ENCODE data around the gene BICDL2.

BICDL2 gene

DNA sequence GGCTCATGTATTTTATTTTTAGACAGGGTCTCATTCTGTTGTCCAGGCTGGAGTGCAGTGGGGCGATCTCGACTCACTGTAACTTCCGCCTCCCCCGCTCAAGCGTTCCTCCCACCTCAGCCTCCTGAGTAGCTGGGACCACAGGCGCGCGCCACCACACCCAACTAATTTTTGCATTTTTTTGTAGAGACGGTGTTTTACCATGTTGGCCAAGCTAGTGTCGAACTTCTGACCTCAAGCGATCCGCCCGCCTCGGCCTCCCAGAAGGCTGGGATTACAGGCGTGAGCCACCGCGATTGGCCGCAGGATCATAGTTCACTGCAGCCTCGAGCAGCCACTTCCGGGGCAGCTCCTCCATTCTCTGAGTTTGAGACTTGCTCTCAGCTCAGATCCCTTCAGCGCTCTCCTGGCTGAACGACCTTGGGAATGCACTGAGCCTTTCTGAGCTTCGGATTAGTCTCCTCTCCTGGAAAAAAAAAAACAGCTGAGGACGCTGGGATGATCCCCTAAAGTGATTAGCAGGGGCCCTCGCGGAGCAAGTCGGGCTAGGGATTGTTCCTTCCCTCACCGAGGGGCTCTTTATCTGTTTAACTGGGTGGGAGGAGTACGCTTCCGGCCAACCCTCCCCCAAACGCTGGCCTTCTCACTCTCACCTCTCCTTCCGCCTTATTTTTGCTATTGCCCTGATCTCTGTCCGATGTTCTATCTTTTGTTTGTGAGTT is 55.4 kb downstream of the BICDL2 start:
- TF ChIP-seq POU2F2 (IDR thresholded peaks at IDR 0.05; ENCODE audit: low read depth, low read length) (no peak), POLR2AphosphoS5 (IDR thresholded peaks at IDR 0.05; ENCODE audit: low read depth, low read length) (no peak), PAX5 (IDR thresholded peaks at IDR 0.05; ENCODE audit: insufficient read depth, low read length, severe bottlenecking) (no peak), SPI1 (IDR thresholded peaks at IDR 0.05; ENCODE audit: low read depth, low read length) (no peak), POLR2A (IDR thresholded peaks at IDR 0.05; ENCODE audit: low read depth, low read length) (no peak), TAF1 (IDR thresholded peaks at IDR 0.05; ENCODE audit: low read depth, low read length) (no peak)
- DNase-seq (ENCODE audit: insufficient read length, low spot score) (no peak), FAIRE-seq (no peak)

DNA sequence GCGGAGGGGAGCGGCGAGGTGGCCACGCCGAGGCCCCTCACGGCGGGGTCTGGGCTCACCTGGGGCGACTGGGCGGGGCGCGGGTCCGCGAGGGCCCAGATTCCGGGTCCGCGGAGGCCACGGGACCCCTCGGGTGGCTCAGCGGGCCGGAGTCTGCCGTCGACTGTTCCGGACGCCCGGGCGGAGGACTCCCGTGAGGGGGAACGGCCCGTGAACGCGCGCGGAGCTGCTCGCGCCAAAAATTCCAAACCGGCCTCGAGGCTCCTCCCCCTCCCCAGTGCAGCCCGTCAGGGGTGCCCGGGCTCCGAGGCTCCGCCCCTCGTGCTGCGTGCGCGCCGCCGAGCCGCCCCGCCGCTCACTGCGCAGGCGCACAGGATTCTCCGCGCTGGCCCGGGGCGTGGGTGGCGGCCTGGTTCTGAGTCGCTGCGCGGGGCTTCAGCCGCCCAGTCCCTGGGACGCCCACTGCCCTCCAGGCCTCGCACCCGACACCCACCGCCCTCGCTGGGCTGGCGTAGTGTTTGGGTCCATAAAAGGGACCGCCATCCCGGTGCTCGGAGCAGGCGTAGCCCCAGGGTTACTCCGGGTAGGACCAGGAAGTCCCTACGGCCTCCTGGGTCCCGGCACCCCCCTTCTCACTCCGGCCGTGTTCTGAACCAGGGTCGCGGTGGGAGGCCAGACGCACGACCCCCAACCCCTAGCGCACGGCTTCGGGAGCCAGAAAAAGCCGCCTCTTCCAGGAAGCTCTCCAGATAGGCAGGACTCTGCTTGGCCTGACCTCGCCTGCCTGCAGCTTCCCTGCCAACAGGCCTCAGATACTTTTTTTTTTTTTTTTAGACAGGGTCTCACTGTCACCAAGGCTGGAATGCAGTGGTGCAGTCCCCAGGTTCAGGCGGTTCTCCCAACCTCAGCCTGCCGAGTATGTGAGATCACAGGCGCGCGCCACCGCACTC is 56.2 kb downstream of the BICDL2 start, which contains the start of gene PKMYT1:
PKMYT1 (minus strand) TSS at position 220 of the 950 bp plus-strand sequence. CDS start 789 bp downstream, outside the sequence.
- peak; percentile 81 for TF ChIP-seq POLR2A (IDR thresholded peaks at IDR 0.05; ENCODE audit: low read depth, low read length)
- TF ChIP-seq PAX5 (IDR thresholded peaks at IDR 0.05; ENCODE audit: insufficient read depth, low read length, severe bottlenecking) = no peak
- TF ChIP-seq TAF1 (IDR thresholded peaks at IDR 0.05; ENCODE audit: low read depth, low read length) = peak; percentile 56; the same call in 1 of the 2 replicates
- peak; percentile 79; the same call in 1 of the 2 replicates for TF ChIP-seq POLR2AphosphoS5 (IDR thresholded peaks at IDR 0.05; ENCODE audit: low read depth, low read length)
- no peak for TF ChIP-seq SPI1 (IDR thresholded peaks at IDR 0.05; ENCODE audit: low read depth, low read length)
- TF ChIP-seq POU2F2 (IDR thresholded peaks at IDR 0.05; ENCODE audit: low read depth, low read length) = no peak
- FAIRE-seq = peak; percentile 98
- DNase-seq (ENCODE audit: insufficient read length, low spot score) = peak; percentile 100

DNA sequence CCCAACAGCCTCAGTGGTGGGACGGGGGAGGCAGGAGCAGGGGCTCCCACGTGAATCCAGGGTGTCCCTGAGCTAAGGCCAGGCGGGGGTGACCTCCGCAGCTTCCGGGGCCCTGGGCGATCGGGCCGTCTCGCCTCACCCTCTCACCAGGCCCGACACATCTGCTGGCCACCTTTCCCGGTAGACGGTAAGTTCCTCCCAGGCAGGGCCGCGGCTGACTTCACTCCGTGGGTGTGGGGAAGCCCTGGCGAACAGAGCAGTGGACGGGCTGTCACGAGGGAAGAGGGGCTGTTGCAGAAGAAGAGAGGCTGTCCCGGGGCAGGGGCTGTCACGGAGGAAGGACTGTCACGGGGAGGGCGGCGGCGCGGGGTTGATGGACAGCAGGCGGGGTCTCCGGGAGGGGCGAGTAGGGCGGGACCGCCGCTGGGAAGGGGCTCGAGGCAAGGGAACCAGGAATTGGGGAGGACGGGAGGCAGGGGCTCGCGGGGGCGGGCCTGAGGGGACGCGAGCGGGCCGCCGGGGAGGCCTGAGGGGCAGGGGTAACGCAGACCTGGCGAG is 57.0 kb downstream of the BICDL2 start:
- TF ChIP-seq SPI1 (IDR thresholded peaks at IDR 0.05; ENCODE audit: low read depth, low read length) (no peak), PAX5 (IDR thresholded peaks at IDR 0.05; ENCODE audit: insufficient read depth, low read length, severe bottlenecking) (no peak), POLR2AphosphoS5 (IDR thresholded peaks at IDR 0.05; ENCODE audit: low read depth, low read length) (no peak), POU2F2 (IDR thresholded peaks at IDR 0.05; ENCODE audit: low read depth, low read length) (no peak), TAF1 (IDR thresholded peaks at IDR 0.05; ENCODE audit: low read depth, low read length) (no peak), POLR2A (IDR thresholded peaks at IDR 0.05; ENCODE audit: low read depth, low read length) (no peak)
- FAIRE-seq (peak; percentile 16), DNase-seq (ENCODE audit: insufficient read length, low spot score) (no peak)
